Gastrocnemius medialis (tissue), 4 donors: ENCODE results near the gene GRID1. TPM values are rescaled to one million over a fixed set of nuclear protein-coding genes. Genes with fewer than 3 reads are reported as not detected.
"Not testable (repeated sequence)": the region's sequence is repeated elsewhere in the genome, so short reads cannot be mapped to it uniquely, and the experiment has no call there.

ENCODE experiments used
- ATAC-seq, 2 donors: fragments of 150-250 bp; one replicate each; pipeline ENCODE4 v1.9.1; 2016
- DNase-seq, 2 donors: peaks; one replicate each; pipeline ENCODE4 v3.0.0-alpha.2; 2019
- H3K27ac ChIP-seq, 4 donors: fragments of 200-600 bp; sonication (generic); 1 replicate in 1 of 4; 2 replicates in 3 of 4; pipeline ENCODE4 v1.5.1; 2016 to 2018; ENCODE audit warnings: mild to moderate bottlenecking in 2 of 4, moderate library complexity in 1 of 4
- H3K27me3 ChIP-seq, 3 donors: fragments of 200-600 bp; sonication (generic) in 2 of 3; 1 replicate in 1 of 3; 2 replicates in 2 of 3; pipeline versions ENCODE4 v1.5.1 to v1.6.0; 2016 to 2019; ENCODE audit warnings: mild to moderate bottlenecking in 1 of 3, moderate library complexity in 1 of 3
- H3K36me3 ChIP-seq, 2 donors: fragments of 200-600 bp; sonication (generic) in 1 of 2; one replicate each; pipeline ENCODE4 v1.5.1; 2017 to 2018
- H3K4me1 ChIP-seq, 2 donors: fragments of 200-600 bp; sonication (generic) in 1 of 2; one replicate each; pipeline ENCODE4 v1.5.1; 2016 to 2017; ENCODE audit warnings: mild to moderate bottlenecking in 2 of 2
- H3K4me3 ChIP-seq, 4 donors: fragments of 200-600 bp; sonication (generic) in 3 of 4; 1 replicate in 1 of 4; 2 replicates in 3 of 4; pipeline ENCODE4 v1.5.1; 2016 to 2019; ENCODE audit warnings: mild to moderate bottlenecking in 2 of 4
- H3K9me3 ChIP-seq, 3 donors: fragments of 200-600 bp; sonication (generic) in 2 of 3; 1 replicate in 1 of 3; 2 replicates in 2 of 3; pipeline ENCODE4 v1.5.1; 2016 to 2019
- POLR2A ChIP-seq, 2 donors: fragments of 450-650 bp; IDR thresholded peaks; one replicate each; pipeline ENCODE4 v1.6.1; 2017; ENCODE audit warnings: antibody characterized with exemption in 2 of 2, mild to moderate bottlenecking in 2 of 2, moderate library complexity in 2 of 2
- in situ Hi-C, 4 donors: fragments of 200-750 bp; cut with MboI; loops; one replicate each; pipeline versions ENCODE4 v1.15.0 to v1.8.0; 2017; ENCODE audit warnings: low sequenced_read_pairs in 4 of 4
- intact Hi-C: fragments of 100-400 bp; cut with DNase I; formaldehyde crosslinking; loops from one replicate; pipeline ENCODE4 v1.15.1; 2023; ENCODE audit warnings: low total_unique reads
- total RNA-seq, 4 donors: library from RNA; depleted of rRNA; stranded (reverse); fragments of >200 nt; gene quantifications; one replicate each; pipeline versions ENCODE4 v1.1.0 to v1.2.3, GENCODE V29; 2016
- TF ChIP-seq, protein P1 (sequence below), 5 experiments: fragments of 450-650 bp in 3 of 5; fragments of 200-600 bp in 2 of 5; sonication (generic) in 2 of 5; IDR thresholded peaks in 4 of 5; conservative IDR thresholded peaks in 1 of 5; 1 replicate in 4 of 5; 2 replicates in 1 of 5; pipeline ENCODE4 v1.5.1; 2016 to 2019; ENCODE audit warnings: antibody characterized with exemption in 5 of 5, mild to moderate bottlenecking in 3 of 5, moderate library complexity in 3 of 5

GRID1 gene
- total RNA-seq, 4 donors from 2014 or later: 0.17 to 1.4 (median 0.79) TPM

DNA sequence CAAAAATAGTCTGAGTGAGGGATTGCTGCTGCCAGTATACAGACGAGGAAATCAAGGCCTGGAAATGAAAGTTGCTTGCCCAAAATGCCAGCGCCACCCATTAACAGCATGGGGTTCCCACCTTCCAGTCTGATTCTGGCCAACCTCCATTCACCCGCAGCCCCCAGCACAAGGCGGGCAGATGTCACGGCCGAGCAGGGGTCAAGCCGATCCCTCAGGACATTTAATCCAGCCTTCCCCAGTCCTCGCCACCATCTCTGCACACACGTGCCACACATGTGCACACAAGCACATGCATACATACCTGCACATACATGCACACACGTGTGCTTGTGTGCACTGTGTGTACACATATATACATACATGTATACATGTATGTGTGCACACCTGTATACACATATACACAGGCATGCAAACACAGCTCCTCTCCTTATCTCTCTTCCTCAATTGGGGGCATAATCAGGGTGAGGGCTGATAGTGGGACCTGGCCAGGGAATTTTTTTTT is 122.9 kb downstream of the GRID1 start:
- Histone ChIP-seq H3K4me1 (no peaks in the 10 kb centered on the region), H3K9me3 (no peaks in the 10 kb centered on the region), H3K27ac (no peak overlapping the region), H3K36me3 (no peaks in the 10 kb centered on the region), H3K4me3 (no peak overlapping the region), H3K27me3 (no peaks in the 10 kb centered on the region)
- ATAC-seq (no peak), DNase-seq (no peak)
- no peak for TF ChIP-seq POLR2A (IDR thresholded peaks at IDR 0.05)
- TF ChIP-seq, protein P1, sequence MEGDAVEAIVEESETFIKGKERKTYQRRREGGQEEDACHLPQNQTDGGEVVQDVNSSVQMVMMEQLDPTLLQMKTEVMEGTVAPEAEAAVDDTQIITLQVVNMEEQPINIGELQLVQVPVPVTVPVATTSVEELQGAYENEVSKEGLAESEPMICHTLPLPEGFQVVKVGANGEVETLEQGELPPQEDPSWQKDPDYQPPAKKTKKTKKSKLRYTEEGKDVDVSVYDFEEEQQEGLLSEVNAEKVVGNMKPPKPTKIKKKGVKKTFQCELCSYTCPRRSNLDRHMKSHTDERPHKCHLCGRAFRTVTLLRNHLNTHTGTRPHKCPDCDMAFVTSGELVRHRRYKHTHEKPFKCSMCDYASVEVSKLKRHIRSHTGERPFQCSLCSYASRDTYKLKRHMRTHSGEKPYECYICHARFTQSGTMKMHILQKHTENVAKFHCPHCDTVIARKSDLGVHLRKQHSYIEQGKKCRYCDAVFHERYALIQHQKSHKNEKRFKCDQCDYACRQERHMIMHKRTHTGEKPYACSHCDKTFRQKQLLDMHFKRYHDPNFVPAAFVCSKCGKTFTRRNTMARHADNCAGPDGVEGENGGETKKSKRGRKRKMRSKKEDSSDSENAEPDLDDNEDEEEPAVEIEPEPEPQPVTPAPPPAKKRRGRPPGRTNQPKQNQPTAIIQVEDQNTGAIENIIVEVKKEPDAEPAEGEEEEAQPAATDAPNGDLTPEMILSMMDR (IDR thresholded peaks at IDR 0.05 in 4 of 5, conservative IDR thresholded peaks at IDR 0.05 in 1 of 5): no peak
- in situ Hi-C loops (no loop called here), intact Hi-C loops (no loop called here)

- DNase-seq (no peak), ATAC-seq (no peak)
- in situ Hi-C loops (no loop called here), intact Hi-C loops (no loop called here)
- H3K27ac ChIP-seq: no peak overlapping the region
- H3K27me3 ChIP-seq: no peaks in the 10 kb centered on the region
- no peaks in the 10 kb centered on the region for H3K36me3 ChIP-seq
- TF ChIP-seq, protein P1 (IDR thresholded peaks at IDR 0.05 in 4 of 5, conservative IDR thresholded peaks at IDR 0.05 in 1 of 5): no peak
- no peak for TF ChIP-seq POLR2A (IDR thresholded peaks at IDR 0.05)
- H3K9me3 ChIP-seq: no peaks in the 10 kb centered on the region
- H3K4me3 ChIP-seq: no peak overlapping the region
- no peaks in the 10 kb centered on the region for H3K4me1 ChIP-seq
Measured at GRCh38 chr10:86242761-86243160, 123.8 kb downstream of the GRID1 start.

- H3K4me3 ChIP-seq, ATAC-seq, H3K4me1 ChIP-seq, H3K27ac ChIP-seq, DNase-seq, H3K9me3 ChIP-seq, H3K36me3 ChIP-seq, in situ Hi-C loops, H3K27me3 ChIP-seq, intact Hi-C loops: not testable (repeated sequence)
Measured at GRCh38 chr10:86238089-86238488, 128.5 kb downstream of the GRID1 start.

GRCh38 chr10:86234541-86235270 is 131.9 kb downstream of the GRID1 start:
- no peaks in the 10 kb centered on the region for H3K27me3 ChIP-seq
- intact Hi-C loops: no loop called here
- H3K36me3 ChIP-seq: no peaks in the 10 kb centered on the region
- no peak for ATAC-seq
- no peak for DNase-seq
- H3K27ac ChIP-seq: no peak overlapping the region
- no peaks in the 10 kb centered on the region for H3K4me1 ChIP-seq
- in situ Hi-C loops: no loop called here
- H3K4me3 ChIP-seq: no peak overlapping the region
- no peak for TF ChIP-seq POLR2A (IDR thresholded peaks at IDR 0.05)
- TF ChIP-seq, protein P1 (IDR thresholded peaks at IDR 0.05 in 4 of 5, conservative IDR thresholded peaks at IDR 0.05 in 1 of 5): no peak
- no peaks in the 10 kb centered on the region for H3K9me3 ChIP-seq

DNA sequence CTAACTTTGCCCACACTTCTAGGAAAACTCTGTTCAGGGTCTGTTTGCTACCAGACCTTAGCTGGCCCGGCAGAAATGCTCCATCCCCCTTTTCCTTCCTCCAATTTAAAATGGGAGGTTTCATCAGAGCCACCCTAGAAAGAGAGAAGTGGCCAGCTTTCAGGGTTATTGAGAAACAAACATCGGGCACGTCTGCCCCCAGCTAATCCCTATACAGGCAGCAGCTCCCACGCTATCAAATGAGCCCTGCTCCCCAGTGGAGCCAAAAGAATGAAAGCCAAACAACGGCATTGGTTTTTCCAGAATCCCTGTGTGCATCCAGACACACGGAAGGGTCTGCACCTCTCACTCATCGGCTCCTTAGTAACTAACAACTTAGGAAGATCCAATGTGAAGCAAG is 132.5 kb downstream of the GRID1 start:
- no peak overlapping the region for H3K27ac ChIP-seq
- ATAC-seq: no peak
- no peak for DNase-seq

More for the DNA sequence above, 132.5 kb downstream of the GRID1 start:
- H3K4me3 ChIP-seq: no peak overlapping the region
- TF ChIP-seq POLR2A (IDR thresholded peaks at IDR 0.05): no peak
- TF ChIP-seq, protein P1 (IDR thresholded peaks at IDR 0.05 in 4 of 5, conservative IDR thresholded peaks at IDR 0.05 in 1 of 5): no peak
- H3K27me3 ChIP-seq: no peaks in the 10 kb centered on the region
- H3K9me3 ChIP-seq: no peaks in the 10 kb centered on the region
- H3K36me3 ChIP-seq: no peaks in the 10 kb centered on the region
- in situ Hi-C loops: no loop called here
- intact Hi-C loops: no loop called here
- H3K4me1 ChIP-seq: no peaks in the 10 kb centered on the region
